C4-2B (cell line): ENCODE data around the gene WWOX.

ENCODE experiments used
- ZFX ChIP-seq: fragments of 450-650 bp; IDR thresholded peaks from 2 replicates; pipeline ENCODE4 v1.6.1; 2017
- TF ChIP-seq, protein P1 (sequence below): fragments of 450-650 bp; conservative IDR thresholded peaks from 2 replicates; pipeline ENCODE4 v1.5.1; 2017; ENCODE audit warnings: mild to moderate bottlenecking

DNA sequence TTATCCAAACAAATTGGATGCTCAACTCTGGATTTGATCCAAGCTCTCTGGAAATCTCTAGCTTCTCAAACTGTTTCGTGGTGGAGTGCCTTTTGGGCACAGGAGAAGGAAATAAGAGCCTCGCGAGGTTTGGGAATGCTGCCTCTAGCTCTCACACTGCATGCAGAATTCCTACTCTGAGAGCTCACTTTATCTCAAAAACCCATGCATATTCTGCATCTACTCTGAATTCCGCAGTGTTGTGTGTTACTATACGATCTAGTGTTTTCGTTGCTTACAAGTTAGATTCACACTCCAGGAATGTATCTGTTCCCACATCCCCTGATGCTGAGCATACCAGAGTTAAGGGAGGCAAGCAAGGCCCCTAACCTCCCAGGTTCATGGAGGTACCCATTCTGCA, 462.7 kb downstream of the WWOX start:
- TF ChIP-seq, protein P1, sequence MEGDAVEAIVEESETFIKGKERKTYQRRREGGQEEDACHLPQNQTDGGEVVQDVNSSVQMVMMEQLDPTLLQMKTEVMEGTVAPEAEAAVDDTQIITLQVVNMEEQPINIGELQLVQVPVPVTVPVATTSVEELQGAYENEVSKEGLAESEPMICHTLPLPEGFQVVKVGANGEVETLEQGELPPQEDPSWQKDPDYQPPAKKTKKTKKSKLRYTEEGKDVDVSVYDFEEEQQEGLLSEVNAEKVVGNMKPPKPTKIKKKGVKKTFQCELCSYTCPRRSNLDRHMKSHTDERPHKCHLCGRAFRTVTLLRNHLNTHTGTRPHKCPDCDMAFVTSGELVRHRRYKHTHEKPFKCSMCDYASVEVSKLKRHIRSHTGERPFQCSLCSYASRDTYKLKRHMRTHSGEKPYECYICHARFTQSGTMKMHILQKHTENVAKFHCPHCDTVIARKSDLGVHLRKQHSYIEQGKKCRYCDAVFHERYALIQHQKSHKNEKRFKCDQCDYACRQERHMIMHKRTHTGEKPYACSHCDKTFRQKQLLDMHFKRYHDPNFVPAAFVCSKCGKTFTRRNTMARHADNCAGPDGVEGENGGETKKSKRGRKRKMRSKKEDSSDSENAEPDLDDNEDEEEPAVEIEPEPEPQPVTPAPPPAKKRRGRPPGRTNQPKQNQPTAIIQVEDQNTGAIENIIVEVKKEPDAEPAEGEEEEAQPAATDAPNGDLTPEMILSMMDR: no peak
- TF ChIP-seq ZFX: no peak
